AG10803 (cell line): ENCODE results near the gene KCND2.

Source experiments
- DNase-seq: peaks from one replicate; pipeline ENCODE4 v3.0.0; 2010; ENCODE audit warnings: low read depth
- H3K4me3 ChIP-seq: 2 replicates; pipeline ENCODE4 v1.5.1; 2011; ENCODE audit warnings: mild to moderate bottlenecking, low read length, control low read depth
- CTCF ChIP-seq: conservative IDR thresholded peaks from 2 replicates; pipeline ENCODE4 v1.5.1; 2011; ENCODE audit warnings: mild to moderate bottlenecking, low read length, control low read depth, inconsistent platforms

Gene KCND2

GRCh38 chr7:120799147-120799546 is 526.2 kb downstream of the KCND2 start:
- no peak for TF ChIP-seq CTCF
- DNase-seq = no peak
- no peak overlapping the region for H3K4me3 ChIP-seq
